ENCODE results near the gene ORM2.
"Not testable (repeated sequence)": the region's sequence is repeated elsewhere in the genome, so short reads cannot be mapped to it uniquely, and the experiment has no call there.

Gene ORM2

DNA sequence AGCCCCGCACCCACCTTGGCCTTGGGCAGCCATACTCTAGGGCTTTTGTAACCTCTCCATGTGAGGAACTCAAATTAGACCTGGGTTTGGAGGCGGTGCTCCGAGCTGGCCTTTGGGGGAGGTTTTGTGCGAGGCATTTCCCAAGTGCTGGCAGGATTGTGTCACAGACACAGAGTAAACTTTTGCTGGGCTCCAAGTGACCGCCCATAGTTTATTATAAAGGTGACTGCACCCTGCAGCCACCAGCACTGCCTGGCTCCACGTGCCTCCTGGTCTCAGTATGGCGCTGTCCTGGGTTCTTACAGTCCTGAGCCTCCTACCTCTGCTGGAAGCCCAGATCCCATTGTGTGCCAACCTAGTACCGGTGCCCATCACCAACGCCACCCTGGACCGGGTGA lies at the start of gene ORM2:
Gene ORM2, plus strand, starts transcription at position 245 of the 398 bp plus-strand sequence. Its CDS starts 36 bp downstream, at position 281.
- DNase-seq (ENCODE audit: low read depth in 2 of 2) = not testable (repeated sequence)

DNA sequence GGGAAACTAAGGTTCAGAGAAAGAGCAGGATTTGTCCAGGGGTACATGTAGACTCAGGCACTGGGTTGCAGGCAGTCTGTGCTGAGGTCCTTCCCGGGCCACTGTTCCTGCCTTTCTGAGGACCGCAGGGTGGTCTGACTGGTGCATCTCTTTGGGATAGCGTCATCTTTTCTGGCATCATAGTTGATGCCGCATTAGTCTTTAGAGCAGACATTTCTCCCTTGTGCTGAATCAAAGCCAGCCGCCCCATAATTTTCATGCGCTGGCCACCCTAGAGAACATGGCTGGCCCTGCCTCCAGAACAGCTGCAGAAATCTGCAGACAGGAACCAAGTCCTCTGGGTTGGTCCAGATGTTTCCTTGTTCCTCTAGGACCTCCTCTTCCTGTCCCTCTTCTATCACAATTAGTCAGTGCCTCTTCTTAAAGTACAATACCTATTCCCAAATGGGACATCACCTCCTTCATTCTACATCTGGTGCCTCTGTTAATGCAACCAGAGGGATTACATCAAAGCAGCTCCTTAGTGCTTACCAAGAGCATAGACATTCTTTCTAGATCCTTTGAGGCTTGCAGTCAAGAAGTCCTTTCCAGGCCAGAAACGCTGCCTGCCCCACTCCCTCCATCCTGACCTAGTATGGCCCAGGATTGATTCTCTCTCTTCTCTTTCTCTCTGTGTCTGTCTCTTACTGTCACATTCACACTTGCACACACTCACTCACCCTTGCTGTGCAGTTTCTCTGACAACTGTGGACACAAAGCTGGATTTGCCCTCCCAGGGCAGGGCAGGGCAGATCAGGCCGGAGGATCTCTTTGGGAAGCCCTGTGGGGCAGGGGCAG lies 48.8 kb upstream of the ORM2 start:
- peak; percentile 53 to 67 for DNase-seq (ENCODE audit: low read depth in 2 of 2)

GRCh38 chr9:114281473-114282103 lies 48.1 kb upstream of the ORM2 start:
- DNase-seq (ENCODE audit: low read depth in 2 of 2) = peak; percentile 76 to 78

DNA sequence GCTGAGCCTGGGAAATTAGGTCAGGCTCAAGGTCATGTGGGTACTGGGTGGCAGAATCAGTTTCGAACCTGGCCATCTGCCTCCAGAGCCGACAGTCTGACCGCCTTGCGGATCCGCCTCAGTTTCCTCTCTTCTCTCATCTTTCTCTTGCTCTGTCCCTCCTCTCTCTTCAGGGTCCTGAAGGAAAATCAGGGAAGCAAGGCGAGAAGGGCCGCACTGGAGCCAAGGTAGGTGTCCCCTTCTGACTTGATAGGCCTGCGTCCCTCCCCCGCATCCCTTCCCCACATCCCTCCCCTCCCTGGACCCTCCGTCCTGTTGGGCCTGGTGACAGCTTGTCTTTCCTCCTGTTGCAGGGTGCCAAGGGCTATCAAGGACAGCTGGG lies 47.6 kb upstream of the ORM2 start:
- no peak for DNase-seq (ENCODE audit: low read depth in 2 of 2)

DNA sequence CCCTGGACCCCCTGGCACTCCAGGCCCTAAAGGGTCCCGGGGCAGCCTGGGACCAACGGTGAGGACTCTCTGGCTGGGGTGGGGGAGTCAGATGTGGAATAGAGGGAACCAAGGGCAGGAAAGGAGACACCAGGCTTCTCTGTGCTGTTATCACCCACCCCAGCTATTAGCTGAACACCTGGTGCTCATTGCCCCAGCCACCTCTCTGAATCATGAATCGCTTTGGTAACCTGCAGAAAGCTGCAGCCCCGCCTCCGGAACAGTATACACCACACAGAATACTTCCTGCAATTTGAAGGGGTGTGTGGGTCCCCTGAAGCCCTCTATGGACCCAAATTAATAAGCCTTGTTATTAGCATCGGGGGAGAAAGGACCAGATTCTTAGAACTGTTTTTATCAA lies 47.2 kb upstream of the ORM2 start:
- no peak for DNase-seq (ENCODE audit: low read depth in 2 of 2)

DNA sequence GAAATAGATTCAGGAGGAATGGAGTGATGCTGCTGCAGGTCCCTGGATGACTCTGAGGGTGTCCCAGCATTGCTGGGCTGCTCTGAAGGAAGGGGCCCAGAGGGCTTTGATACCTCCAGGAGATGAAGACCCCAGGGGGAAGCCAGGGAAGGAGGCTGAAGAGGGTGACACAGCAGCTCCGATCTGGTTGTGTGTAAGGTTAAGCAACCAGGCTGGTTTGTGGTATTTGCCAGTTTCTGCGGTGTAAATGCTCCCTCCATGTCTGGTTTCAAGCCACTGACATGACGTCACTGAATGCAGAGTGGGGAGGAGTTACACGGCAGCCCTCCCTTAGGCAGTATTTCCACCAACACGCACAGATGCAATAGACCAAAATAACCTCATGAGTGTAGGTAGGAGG lies 46.7 kb upstream of the ORM2 start:
- DNase-seq (ENCODE audit: low read depth in 2 of 2) = peak; percentile 89 to 90

GRCh38 chr9:114283551-114284111 lies 46.0 kb upstream of the ORM2 start:
- DNase-seq (ENCODE audit: low read depth in 2 of 2) = no peak

DNA sequence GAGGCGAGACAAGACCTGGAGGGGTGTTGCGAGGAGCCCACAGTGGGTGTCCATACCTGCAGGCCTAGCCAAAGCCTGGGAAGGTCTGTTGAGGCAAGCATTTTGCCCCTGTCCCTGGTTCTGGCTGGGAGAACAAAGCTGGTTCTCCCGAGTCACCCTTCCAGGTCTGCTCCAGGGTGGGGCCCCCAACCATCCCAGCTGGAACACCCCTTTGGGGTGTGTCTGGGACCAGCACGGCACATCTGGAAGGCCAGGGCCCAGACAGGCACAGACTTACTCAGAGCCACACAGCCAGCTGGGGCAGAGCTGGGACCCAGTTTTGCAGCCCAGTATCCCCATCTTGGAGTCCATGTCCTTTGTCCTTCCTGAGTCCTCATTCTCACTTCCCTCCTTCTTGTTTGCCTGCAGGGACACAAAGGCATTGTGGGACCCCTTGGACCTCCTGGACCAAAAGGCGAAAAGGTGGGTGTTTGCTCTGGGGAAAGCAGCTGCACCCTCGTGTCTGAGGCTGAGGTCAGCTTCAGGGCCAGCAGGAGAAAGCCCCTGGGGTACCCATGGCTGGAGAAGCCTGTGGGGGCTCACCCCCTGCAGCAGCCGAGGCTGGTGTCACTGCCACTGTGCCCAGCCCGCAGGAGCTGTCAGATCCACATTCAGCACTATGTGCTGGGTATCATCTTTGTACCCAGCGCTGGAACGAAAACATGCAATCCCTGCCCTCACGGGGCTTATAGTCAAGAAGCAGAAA lies 45.2 kb upstream of the ORM2 start:
- no peak for DNase-seq (ENCODE audit: low read depth in 2 of 2)

GRCh38 chr9:114285166-114285867 lies 44.4 kb upstream of the ORM2 start:
- peak; percentile 85 to 86 for DNase-seq (ENCODE audit: low read depth in 2 of 2)

DNA sequence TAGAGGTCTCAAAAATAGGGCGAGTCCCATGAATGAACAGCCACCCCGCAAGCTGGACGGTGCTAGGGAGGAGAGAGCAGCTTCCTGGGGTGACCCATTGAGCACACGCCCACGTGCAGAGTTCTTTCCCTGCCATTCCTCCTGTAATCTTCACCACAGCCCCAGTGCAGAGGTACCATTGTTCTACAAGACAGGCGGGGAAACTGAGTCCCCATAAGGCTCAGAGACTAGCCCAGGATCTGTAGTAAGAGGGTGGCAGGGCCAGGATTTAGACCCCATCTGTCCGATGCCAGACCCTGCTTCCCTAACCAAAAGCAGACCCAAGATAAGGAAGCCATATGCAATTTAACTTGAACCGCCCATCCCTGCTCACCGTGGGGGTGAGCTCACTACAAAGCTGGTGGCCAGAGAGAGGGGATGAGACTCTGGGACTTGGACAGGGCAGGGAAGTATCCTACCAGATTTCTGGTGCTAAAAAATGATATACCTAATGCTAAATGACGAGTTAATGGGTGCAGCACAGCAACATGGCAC lies 43.5 kb upstream of the ORM2 start:
- DNase-seq (ENCODE audit: low read depth in 2 of 2) = no peak

GRCh38 chr9:114287001-114287762 lies 42.5 kb upstream of the ORM2 start:
- no peak for DNase-seq (ENCODE audit: low read depth in 2 of 2)

DNA sequence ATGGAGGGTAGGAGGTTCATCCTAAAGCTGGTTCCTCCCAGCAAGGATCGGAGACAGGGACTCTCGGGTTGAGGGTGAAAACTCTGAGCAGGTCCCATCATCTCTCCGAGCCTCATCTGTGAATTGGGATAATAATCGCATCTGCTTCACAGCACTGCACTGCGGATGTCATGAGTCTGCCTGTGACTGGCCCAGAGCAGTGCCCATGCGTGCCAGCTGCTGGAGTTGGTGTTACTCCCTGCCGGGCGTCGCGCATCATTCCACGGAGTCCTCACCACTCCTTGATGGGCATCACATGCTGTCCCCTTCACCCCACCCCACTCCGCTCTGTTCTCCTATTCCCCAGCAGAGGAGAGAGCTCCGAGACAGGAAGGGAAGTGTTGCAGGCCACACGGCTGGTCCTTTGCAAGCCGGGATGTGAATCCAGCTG lies 41.9 kb upstream of the ORM2 start:
- no peak for DNase-seq (ENCODE audit: low read depth in 2 of 2)

- peak in 1 of 2 experiments; percentile 52 for DNase-seq (ENCODE audit: low read depth in 2 of 2)
These were observed 41.2 kb upstream of the ORM2 start for GRCh38 chr9:114288193-114289091.

DNA sequence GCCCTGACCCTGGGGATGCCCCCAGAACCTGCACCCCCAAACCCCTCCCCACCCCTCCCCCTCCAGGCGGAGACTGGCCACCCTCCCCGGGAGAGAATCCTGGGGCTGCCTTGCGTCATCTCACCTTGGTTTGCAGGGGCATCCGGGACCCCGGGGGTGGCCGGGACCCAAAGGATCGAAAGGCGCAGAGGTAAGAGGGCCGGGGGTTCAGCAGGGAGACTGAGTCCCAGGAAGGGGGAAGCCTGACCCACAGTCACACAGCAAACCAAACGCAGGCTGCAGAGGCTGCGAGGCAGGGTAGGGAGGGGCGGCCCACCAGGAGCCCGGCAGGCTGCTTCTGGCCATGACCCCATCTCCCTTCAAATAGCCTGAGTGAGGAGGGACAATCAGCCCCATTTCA lies 40.6 kb upstream of the ORM2 start:
- DNase-seq (ENCODE audit: low read depth in 2 of 2) = no peak

DNA sequence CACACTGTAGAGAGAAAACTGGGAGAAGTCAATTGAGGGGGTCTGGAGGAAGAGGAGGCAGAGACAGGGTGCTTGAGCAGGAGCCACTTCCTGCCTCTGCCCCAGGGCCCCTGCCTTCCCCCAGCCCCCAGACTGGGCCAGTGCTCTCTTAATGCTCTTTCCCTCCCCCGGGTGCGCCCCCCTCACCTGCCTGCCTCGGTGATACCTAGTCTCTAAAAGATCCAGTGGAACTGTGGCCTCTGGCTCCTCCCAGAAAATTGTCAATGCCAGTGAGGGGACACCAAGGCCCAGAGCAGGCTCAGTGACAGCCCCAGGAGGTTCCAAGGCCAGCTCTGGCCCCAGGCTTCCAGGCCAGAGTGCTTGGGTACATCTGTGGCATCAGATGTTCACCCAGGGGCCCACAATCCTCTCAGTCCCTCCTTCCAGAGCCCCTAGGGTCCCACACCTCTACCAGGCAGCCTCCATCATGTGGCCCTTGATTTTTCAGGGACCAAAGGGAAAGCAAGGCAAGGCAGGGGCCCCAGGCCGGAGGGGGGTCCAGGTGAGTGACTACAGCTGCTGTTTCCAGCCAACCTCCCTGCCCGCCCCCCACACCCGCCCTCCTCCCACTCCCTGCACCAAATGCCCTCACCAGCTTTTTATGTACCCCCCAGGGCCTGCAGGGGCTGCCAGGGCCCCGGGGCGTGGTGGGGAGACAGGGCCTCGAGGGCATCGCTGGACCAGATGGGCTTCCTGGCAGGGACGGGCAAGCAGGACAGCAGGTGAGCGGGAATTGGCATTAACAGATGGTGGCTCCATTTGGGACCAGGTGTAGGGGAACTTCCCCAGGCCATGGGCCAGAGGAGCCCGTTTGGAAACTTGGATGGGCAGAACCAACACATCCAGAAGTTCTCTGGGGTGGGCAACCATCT lies 39.8 kb upstream of the ORM2 start:
- no peak for DNase-seq (ENCODE audit: low read depth in 2 of 2)

DNA sequence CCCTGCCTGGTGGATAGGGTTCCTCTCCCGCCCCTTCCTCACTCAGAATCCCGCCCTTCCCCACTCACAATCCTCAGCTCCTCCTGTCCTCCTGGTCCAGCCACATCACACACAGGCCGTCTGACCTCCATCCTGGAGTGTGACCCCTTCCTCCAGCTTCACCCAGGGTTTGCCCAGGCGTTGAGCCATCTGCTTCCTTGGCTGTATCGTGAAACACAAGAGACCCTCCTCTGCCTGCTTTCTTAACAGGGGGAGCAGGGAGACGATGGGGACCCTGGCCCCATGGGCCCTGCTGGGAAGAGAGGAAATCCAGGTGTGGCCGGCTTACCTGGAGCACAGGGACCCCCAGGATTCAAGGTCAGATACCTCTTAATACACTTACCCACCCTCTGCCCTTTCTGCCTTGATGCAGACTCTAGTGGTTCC lies 39.1 kb upstream of the ORM2 start:
- DNase-seq (ENCODE audit: low read depth in 2 of 2) = no peak

- peak in 1 of 2 experiments; percentile 40 for DNase-seq (ENCODE audit: low read depth in 2 of 2)
These were observed 38.6 kb upstream of the ORM2 start for GRCh38 chr9:114291064-114291474.

DNA sequence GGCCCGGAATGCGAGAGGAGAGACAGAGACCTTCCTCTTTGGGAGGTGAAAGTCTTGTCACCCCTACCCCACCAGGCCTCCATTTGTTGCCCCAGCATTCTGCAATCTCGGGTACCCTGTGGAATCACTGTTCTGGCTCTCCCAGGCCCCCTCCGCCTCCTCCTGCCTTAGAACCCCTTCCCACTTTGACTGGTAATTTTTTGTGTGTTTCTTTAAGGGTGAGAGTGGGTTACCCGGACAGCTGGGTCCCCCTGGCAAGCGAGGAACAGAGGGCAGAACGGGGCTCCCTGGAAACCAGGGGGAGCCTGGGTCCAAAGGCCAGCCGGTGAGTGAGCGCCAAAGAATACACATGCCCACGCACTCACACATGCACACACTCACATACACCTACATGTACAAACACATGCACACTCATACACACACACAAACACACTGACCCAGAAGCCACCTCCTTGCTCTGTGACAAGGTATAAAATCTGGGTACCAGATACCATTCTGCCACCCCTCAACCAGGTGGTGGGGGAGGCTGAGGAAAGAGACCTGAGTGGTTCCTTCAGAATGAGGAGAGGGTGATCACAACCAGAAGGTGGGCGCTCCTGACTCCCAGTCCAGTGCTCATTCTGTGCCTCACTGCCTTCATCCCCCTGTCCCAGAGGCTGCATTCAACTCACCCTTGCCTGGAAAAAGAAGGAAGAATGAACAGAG lies 37.6 kb upstream of the ORM2 start:
- DNase-seq (ENCODE audit: low read depth in 2 of 2) = no peak

Data from fibroblast of skin of left quadriceps (primary cell).